Measurements from ENCODE around the gene MYH7.
A peak's percentile ranks its signal among the peaks of the same experiment; 100 is the strongest.
"Not testable (repeated sequence)": the region's sequence is repeated elsewhere in the genome, so short reads cannot be mapped to it uniquely, and the experiment has no call there.

Gene MYH7

DNA sequence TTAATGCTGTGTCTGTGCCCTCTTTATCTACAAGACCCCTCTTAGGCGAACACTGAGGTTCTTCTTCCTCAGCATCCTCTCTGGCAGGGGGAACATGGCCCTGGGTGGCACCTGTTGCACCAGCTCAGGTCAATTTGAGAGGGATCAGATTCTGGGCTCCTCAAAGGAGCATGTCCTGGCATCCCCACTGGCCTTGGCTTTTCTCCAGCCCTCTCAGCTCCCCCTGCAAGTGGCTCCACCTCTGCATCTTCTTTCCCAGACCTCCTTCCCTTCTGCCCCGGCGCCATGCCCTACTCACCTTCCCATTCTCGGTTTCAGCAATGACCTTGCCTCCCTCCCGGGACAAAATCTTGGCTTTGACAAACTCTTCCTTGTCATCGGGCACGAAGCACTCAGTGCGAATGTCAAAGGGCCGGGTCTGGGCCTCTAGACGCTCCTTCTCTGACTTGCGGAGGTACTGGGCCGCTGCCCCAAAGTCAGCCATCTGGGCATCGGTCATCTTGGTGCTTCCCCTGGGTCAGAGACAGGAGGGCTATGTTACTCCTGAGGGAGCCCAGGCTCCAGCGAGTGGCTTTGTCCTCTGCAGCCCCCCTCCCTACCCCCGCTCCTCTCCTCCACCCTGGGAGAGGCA is 28.6 kb downstream of the MYH7 start:
- DNase-seq = no peak

DNA sequence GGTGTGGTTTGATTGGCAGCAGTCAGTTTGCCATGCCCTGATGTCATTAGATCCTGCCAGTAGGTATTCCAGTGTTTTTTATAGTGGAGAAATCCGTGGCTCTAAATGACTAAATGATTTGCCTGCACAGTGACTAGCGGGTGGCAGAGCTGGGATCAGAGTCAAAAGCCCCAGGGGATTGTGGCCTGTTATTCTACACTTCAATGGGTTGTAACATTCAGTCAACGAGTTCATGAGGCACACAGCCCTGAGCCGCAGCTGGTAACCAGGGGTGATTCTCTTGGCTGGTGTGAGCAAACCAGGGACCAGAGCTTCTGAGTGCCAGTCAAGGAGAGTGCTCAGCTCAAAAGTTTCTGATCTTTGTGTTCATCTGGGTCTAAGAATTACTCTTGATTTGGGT is 29.2 kb downstream of the MYH7 start:
- DNase-seq = no peak

DNA sequence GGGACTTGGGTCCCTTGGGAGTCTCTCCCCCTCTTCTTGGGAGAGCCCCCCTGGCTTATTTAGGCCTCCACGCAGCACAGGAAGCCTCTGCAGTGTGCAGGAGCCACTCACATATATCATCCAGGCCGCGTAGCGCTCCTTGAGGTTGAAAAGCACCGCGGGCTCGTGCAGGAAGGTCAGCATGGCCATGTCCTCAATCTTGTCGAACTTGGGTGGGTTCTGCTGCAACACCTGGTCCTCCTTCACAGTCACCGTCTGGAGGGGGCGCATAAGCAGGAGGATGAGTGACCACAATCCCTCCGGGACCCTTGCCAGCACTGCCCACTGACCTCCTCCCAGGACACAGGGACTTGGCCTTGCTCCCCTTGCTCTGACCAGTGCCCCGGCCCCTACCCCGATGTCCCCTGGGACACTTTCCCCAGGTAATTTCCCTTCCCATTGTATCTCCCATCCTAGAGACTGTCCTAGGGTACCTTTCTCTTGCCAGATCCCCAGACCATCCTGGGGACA is 29.9 kb downstream of the MYH7 start:
- DNase-seq = no peak

DNA sequence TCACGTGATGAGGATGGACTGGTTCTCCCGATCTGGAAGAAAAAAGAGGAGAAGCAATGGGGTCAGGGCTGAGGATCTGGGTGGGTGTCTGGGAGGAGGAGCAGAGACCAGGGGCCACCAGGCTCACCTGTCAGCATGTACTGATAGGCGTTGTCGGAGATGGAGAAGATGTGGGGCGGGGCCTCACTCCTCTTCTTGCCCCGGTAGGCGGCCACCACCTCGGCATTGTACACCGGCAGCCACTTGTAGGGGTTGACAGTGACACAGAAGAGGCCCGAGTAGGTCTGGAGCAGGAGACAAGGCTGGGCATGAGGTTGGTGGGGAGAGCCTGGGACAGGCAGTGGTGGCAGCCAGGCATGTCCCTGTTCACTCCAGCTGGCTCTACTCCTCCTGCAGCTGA is 30.4 kb downstream of the MYH7 start:
- DNase-seq = no peak

DNA sequence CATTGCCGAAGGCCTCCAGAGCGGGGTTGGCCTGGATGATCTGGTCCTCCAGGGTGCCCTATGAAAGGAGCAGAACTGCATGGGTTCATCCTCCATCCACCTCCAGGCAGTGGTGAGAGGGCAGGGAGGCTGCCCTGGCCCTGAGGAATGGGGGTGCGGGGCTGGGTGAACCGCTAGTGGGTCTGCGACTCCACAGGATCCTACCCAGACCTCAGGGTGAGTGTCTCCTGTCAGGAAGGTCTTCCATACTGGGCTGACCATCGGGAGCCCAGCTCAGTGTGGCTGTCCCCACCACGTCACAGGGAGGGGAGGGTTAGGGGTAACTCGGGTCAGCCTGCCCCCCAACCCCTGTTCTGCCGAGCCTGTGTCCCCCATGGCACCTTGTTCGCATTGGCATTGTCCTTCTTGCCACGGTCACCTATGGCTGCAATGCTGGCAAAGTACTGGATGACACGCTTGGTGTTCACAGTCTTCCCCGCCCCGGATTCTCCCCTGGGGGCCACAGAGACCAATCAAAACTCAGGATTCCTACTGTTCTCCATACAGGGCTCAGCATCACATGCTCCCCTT is 31.0 kb downstream of the MYH7 start:
- no peak for DNase-seq

DNA sequence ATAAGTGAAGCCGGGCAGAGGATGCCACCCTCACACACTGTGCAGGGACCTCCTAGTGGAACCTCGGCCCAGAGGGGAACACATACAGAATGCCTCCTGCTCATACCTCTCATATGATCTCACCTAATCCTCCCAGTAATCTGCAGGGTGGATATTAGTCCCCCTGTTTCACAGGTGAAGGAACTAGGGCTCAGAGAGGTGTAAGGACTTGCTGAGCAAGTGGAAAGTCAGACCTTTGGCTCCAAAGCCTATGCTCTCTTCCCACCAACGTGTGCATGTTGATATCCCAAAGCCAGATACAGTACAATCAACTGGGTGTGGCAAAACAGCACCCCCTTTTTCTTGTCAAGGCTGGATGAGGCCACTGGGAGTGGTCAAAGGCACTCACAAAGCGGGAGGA is 31.6 kb downstream of the MYH7 start:
- no peak for DNase-seq

DNA sequence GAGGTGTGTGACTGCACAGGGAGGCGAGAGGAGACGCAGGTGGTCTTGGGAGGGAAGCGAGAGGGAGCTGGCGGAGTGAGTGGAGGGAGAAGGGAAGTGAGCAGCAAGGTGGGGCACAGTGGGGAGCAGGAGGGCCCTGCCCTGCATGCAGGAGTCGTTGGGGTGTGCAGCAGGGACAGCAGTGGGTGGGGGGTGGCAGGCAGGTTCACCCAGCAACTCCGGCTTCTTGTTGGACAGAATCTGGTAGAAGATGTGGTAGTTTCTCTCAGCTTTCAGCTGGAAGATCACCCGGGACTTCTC is 32.4 kb downstream of the MYH7 start:
- no peak for DNase-seq

DNA sequence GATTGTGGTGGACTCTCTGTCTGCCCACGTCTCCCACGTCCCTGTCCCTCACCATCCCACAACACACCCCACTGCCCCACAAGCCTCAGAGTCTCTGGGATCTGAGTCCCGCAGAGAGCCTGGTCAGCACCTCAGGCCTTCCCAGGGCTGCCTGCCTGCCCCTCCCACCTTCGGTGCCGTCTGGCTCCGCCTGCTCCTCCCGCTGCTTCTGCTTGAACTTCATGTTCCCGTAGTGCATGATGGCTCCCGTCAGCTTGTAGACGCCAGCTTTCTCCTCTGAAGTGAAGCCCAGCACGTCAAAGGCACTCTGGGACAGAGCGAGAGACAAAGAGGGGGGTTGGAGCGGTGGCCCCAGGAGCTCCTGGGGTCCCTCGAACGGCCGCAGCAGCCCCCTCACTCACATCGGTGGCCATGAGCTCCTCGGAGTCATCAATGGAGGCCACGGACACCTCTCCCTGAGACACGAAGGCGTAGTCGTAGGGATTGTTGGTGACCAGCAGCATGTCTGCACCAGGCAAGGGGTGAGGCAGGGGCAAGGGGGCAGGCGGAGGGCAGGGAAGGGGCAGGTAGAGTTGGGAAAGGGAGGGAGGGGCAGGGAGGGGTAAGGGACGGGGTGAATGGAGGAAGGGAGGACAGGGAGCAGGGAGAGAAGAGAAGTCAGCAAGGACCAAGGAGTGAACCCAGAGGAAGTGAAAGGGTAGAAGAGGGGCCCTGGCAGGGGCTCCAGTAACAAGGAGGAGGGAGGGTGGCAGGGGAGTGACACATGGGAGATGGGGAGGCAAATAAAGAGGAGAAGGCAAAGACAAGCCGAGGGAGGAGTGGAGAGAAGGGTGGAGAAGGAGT is 32.9 kb downstream of the MYH7 start:
- no peak for DNase-seq

DNA sequence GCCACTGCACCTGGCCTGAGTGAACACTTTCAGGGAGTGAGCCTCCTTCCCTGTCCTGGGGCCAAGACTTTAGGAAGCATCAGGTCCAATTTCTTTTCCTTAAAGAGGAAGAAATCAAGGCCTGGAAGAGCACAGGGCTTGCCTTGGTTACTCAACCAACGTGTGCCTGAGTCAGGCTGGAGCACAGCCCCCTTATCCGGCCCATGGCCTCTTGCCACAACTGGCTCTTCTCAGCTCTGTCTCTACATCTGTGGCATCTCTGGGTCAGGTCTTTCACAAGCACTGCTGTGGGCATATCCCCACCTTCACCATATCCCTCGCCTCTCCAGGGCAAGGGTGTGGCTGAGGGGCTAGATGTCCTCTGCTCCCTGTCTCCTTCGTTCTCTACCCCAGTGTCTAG is 34.2 kb downstream of the MYH7 start:
- DNase-seq = no peak

DNA sequence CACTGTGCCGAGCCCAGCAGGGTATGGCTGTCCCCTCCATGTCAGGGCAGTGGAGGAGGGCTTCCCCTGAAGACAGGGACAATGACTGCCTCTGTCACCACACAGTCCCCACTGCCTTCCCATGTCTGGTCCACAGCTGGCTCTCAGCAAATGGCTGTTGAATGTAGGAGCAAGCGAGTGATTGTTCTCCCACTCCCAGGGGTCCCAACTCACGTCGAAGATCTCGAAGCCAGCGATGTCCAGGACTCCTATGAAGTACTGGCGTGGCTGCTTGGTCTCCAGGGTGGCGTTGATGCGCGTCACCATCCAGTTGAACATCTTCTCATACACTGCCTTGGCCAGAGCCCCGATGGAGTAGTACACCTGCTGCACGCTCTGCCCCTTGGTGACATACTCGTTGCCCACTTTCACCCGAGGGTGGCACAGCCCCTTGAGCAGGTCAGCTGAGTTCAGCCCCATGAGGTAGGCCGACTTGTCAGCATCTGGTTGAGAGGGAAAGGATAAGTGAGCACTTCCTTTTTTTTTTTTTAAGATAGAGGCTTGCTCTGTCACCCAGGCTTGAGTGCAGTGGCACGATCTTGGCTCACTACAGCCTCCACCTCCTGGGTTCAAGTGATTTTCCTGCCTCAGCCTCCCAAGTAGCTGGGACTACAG is 34.8 kb downstream of the MYH7 start:
- DNase-seq = not testable (repeated sequence)

DNA sequence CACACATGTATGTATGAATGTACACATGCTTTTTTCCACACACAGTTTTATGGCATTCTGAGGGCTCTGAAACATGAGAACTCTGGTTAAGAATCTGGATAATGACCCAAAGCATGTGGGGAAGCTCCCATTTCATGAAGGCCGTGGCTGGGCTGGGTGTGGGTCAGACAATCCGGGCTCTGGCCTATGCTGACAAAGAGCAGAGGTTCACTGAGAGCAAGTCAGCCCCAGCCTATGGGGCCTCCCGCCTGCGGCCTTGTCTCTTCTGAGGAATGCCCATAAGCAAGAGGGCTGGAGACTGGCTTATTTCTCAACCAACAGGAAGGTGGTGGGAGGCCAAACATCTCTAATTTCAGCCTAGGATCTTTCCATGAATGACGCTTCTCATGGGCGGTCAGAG is 35.9 kb downstream of the MYH7 start:
- DNase-seq = no peak

DNA sequence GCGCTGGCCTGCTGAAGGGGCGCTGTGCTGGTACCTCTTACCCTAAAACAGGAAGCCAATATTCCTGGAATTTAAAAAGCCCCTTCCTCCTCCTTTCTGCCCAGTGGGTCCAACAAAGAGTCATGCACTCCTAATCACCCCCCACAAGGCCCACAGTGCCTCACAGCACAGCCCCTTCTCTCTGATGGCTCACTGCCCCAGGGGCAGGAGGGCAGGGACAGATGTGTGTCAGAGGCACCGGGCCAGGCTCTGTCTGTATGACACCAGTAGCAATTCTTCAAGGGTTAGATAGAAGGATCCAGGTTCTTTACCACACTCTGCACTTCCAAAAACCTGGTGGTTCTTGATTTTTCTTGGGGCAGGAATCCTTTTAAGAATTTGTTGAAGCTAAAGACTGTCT is 36.3 kb downstream of the MYH7 start:
- DNase-seq = no peak

DNA sequence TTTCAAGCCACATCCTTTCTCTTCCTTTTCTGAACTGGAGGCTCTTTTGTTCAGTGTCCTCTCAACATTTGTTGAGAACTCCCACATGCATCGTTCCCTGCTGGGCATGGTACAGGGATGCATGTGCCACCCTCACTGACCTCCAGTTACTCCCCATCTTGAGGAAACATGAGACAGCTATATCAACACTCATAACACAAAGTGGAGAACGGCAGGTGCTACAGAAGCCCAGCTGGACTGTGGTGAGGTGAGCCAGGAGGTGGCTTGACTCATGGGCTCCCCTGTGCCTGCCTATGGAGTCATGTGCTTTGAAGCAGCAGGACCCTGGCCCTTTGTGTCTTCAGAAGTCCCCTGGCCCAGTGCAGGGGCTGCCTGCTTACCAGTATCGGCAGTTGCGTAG is 37.1 kb downstream of the MYH7 start:
- DNase-seq = peak; percentile 79 to 82

DNA sequence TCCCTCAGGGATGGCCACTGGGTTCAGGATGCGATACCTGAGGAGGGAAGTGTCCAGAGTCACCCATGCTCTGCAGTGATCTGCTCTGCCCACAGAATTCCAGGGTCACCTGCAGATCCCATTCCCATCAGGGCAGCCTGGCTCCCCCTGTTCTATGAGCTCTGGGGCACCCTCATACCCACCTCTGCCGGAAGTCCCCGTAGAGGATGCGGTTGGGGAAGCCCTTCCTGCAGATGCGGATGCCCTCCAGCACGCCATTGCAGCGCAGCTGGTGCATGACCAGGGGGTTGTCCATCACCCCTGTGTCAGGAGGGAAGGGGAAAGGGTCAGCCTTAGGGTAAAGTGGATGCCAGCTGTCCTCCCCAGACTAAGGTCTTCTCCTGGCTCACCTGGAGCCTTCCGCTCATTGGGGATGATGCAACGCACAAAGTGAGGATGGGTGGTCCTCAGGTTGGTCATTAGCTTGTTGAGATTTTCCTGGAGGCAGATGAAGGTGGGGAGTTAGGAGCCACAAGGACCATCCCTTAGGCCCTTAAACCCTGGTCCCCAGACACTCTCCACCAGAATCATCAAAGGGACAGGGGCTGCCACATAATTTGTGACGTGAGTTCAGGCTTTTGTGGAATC is 38.6 kb downstream of the MYH7 start:
- DNase-seq = no peak

DNA sequence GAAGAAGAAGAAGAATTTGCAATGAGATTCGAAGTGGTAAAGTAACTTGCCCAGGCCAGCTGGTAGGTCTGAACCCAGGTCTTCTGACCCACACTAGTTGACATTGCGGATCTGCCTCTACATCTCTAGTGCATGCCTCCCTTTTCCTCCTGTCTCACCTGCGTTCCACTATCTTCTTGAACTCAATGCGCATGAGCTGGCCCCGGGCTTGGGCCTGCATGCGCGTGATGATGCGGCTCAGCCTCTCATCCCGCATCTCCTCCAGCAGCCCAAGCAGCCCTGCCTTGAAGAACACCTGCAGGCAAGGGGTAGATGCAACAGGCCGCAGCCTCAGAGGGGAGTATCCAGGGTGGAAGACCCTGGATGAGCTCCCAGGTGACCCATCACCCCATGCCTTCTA is 39.3 kb downstream of the MYH7 start:
- no peak for DNase-seq

DNA sequence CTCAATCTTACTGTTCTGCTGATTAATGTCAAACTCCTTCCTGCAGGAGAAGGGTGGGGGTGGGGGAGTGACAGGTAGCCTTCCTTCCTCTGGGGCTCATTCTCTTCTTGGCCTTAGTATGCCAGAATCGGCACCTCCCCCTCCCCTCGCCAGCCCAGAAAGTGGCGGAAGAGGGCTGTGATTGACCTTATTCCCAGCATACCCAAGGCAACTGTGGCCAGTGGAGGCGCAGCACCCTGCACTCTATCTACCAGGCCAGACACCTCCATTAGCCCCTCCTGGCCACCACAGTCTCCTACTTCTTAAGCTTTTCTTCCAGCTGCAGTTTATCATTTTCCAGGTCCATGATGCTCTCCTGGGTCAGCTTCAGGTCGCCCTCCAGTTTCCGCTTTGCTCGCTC is 42.8 kb downstream of the MYH7 start:
- DNase-seq = no peak

DNA sequence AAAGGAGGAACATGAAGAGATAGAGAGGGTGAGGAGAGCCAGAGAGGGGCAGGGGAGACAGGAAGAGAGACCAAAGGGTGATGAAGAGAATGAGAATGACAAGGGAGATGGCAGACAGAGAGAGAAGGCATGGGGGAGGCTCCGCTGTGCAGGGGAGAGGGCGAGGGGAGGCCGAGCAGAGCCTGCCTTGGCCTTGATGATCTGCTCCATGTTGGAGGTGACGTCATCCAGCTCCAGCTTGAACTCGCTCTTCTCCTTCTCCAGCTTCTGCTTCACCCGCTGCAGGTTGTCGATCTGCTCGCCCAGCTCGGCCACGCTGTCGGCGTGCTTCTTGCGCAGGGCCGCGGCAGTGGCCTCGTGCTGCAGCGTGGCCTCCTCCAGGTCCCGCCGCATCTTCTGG is 45.6 kb downstream of the MYH7 start:
- not testable (repeated sequence) for DNase-seq

DNA sequence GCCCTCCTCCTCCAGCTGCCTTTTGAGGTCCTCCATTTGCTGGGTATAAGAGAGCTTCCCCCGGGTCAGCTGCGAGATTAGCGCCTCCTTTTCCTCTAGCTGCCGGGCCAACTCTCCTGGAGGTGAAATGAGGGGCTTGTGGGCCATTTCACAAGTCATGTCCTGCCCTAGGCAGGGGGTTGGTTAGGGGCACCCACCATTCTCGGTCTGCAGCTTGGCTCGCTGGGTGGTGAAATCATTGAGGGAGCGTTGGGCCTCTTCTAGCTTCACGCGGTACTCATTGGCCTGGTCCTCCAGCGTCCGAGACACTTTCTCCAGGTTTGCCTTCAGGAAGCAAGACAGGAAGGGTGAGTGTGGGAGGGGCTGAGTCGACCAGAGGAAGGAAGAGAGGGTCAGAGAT is 46.1 kb downstream of the MYH7 start:
- no peak for DNase-seq

DNA sequence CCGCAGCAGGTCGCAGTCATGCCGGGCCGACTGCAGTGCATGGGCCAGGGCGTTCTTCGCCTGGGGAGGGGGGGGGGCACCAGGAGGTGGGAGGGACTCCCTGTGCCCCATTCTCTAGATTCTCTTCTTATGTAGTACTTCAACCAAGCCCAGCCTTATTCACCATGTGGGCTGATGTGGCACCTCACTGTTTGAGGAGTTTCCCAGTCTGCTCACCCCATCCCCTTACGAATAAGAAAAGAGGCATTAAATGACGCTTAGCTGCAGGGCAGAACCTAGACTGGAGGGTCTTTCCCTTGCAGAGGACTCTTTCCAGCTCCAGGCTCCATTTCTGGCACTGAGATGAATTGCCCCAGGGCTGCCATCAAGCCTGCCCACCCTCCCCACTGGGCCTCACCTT is 46.5 kb downstream of the MYH7 start:
- DNase-seq = no peak

DNA sequence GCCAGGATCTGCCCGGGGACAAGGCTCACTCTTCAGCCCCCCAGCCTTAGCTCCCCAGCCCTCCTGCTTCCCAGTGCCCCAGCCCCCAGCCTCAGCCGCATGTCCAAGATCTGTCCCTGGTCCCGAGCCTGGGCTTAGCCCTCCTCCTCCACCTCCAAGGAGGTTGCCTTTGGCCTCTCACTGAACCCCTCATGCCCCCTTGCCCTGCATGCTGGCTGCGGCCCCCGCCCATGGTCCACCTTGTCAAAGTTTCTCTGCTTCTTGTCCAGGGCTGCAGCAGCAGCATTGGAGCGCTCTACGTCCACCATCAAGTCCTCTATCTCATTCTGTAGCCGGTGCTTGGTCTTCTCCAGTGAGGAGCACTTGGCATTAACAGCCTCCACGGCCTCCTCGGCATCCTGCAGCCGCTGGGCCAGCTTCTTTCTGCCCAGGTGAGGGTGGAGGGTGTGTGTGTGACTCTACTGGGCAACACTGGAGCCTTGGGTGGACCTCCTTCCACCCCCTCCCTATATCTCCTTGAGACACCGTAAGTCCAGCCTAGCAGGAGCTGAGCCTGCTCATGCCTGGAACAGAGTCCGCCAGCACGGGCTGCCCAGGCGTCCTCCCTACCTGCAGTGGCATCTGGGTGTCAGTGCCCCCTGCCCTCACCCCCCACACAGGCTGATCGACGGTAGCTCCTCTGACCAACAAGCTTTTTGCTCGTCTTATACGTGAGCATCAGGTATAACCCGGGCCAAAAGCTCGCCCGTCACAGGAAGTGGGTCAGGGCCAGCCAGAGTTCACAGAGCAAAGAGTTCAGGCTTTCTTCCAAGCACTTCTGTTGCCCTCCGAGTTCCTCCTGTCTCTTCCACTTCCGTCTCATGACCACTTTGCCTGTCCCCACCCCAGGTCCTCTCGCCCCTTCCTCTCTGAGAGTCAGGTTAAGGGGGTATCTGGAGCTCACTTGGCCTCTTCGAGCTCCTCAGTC is 47.3 kb downstream of the MYH7 start:
- DNase-seq = no peak

DNA sequence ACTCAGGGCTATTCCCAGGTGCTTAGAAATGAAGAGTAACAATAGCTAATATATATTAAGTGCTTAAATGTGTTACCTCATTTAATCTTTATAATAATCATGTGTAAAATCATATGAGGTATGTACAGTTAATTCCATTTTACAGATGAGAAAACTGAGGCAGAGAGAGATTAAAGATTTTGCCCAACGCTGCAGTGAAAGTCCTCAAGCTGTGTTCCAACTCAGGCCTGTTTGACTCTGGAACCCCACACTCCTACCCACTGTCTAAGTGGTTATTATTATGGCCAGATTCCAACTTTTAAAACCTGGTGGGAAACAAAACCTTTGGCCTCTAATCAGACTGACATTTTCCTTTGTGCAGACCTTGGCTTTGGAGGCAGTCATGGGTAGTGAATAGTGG is 48.5 kb downstream of the MYH7 start:
- no peak for DNase-seq

DNA sequence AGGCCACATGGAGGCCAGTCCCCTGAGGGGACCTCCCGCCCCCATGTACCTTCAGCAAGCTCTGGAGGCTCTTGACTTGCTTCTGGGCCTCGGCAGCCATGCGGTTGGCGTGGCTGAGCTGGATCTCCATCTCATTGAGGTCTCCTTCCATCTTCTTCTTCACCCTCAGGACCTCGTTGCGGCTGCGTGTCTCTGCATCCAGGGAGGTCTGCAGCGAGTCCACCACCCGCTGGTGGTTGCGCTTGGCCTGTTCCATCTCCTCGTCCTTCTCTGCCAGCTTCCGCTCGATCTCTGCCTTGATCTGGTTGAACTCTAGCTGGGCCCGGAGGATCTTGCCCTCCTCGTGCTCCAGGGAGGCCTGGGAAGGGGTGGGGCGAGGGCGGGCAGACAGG is 49.2 kb downstream of the MYH7 start:
- not testable (repeated sequence) for DNase-seq

Measured in SHP77 (cell line).